Body of pancreas (tissue), 4 donors: ENCODE measurements around the gene PTPRT. TPM values are rescaled to one million over a fixed set of nuclear protein-coding genes. Genes with fewer than 3 reads are reported as not detected.
"Not testable (repeated sequence)": the region's sequence is repeated elsewhere in the genome, so short reads cannot be mapped to it uniquely, and the experiment has no call there.

Experiments
- ATAC-seq: fragments of 150-250 bp; one replicate; pipeline ENCODE4 v1.9.1; 2016
- DNase-seq, 4 donors: peaks; one replicate each; pipeline ENCODE4 v3.0.0-alpha.2; 2019
- H3K27ac ChIP-seq, 4 donors: fragments of 200-600 bp; sonication (generic); 1 replicate in 3 of 4; 2 replicates in 1 of 4; pipeline versions ENCODE4 v1.5.1 to v1.6.1; 2016 to 2019; ENCODE audit warnings: mild to moderate bottlenecking in 1 of 4, mixed read lengths in 1 of 4, moderate library complexity in 1 of 4
- H3K27me3 ChIP-seq, 2 donors: fragments of 200-600 bp; sonication (generic); one replicate each; pipeline ENCODE4 v1.6.0; 2016; ENCODE audit warnings: mild to moderate bottlenecking in 1 of 2
- H3K36me3 ChIP-seq, 2 donors: fragments of 200-600 bp; sonication (generic); replicated peaks in 1 of 2; 2 replicates each; pipeline ENCODE4 v1.5.1; 2016; ENCODE audit warnings: low read depth in 2 of 2; ENCODE audit not compliant: insufficient read depth in 1 of 2
- H3K4me1 ChIP-seq: fragments of 200-600 bp; sonication (generic); one replicate; pipeline ENCODE4 v1.6.0; 2016
- H3K4me3 ChIP-seq, 2 donors: fragments of 200-600 bp; sonication (generic); 1 replicate in 1 of 2; 2 replicates in 1 of 2; pipeline ENCODE4 v1.5.1; 2016 to 2019
- H3K9me3 ChIP-seq, 3 donors: fragments of 200-600 bp; sonication (generic); 1 replicate in 2 of 3; 2 replicates in 1 of 3; pipeline ENCODE4 v1.5.1; 2016
- POLR2A ChIP-seq, 3 donors: fragments of 450-650 bp; IDR thresholded peaks; one replicate each; pipeline ENCODE4 v1.6.1; 2016; ENCODE audit warnings: antibody characterized with exemption in 3 of 3, mild to moderate bottlenecking in 2 of 3
- WGBS, 2 donors: methylation state at CpG; one replicate each; pipeline ENCODE4 v1.1.5; 2017; 5-methylcytosine and 5-hydroxymethylcytosine counted together
- intact Hi-C: fragments of 100-400 bp; cut with DNase I; formaldehyde crosslinking; loops from one replicate; pipeline ENCODE4 v1.15.1; 2023
- total RNA-seq, 2 donors: library from RNA; depleted of rRNA; stranded (reverse); fragments of >200 nt; gene quantifications; one replicate each; pipeline ENCODE4 v1.1.0, GENCODE V29; 2016
- TF ChIP-seq, protein P1 (sequence below), 7 experiments: fragments of 450-650 bp in 4 of 7; fragments of 200-600 bp in 3 of 7; sonication (generic) in 3 of 7; IDR thresholded peaks; one replicate each; pipeline ENCODE4 v1.5.1; 2016 to 2019; ENCODE audit warnings: antibody characterized with exemption in 7 of 7

The PTPRT gene
- total RNA-seq, 2 donors from 2014 or later, result 0.33 to 1.0 TPM

DNA sequence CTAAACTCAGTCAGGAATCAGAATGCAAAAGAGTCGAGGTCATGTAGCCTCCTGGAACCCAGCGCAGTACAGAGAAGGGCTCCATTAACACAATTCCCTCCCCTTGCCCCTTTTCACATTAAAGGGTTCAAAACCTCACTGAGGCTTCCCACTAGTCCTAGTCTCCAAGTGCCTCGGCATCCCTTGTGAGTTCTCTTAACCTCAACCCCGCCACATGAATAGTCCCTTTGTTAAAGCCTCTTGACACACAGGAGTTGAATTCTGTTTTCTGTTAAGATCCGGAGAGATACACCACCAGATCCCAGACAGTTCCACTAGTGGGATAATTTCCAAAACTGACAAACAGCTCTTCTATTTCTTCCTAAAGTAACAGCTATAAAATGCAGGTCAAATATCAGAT, 17.8 kb downstream of the PTPRT start:
- H3K27me3 ChIP-seq, result no peaks in the 10 kb centered on the region
- no peaks in the 10 kb centered on the region for H3K36me3 ChIP-seq
- WGBS, 2 donors, result 48 to 51% methylated on average over 5 of the region's 5 CpGs
- ATAC-seq, result no peak
- intact Hi-C loops, result no loop called here
- H3K9me3 ChIP-seq, result no peaks in the 10 kb centered on the region
- no peak overlapping the region for H3K4me3 ChIP-seq
- no peak overlapping the region for H3K27ac ChIP-seq
- no peak for DNase-seq
- no peaks in the 10 kb centered on the region for H3K4me1 ChIP-seq
- TF ChIP-seq, protein P1, sequence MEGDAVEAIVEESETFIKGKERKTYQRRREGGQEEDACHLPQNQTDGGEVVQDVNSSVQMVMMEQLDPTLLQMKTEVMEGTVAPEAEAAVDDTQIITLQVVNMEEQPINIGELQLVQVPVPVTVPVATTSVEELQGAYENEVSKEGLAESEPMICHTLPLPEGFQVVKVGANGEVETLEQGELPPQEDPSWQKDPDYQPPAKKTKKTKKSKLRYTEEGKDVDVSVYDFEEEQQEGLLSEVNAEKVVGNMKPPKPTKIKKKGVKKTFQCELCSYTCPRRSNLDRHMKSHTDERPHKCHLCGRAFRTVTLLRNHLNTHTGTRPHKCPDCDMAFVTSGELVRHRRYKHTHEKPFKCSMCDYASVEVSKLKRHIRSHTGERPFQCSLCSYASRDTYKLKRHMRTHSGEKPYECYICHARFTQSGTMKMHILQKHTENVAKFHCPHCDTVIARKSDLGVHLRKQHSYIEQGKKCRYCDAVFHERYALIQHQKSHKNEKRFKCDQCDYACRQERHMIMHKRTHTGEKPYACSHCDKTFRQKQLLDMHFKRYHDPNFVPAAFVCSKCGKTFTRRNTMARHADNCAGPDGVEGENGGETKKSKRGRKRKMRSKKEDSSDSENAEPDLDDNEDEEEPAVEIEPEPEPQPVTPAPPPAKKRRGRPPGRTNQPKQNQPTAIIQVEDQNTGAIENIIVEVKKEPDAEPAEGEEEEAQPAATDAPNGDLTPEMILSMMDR (IDR thresholded peaks at IDR 0.05), result no peak
- TF ChIP-seq POLR2A (IDR thresholded peaks at IDR 0.05), result no peak

GRCh38 chr20:43170771-43171170, 18.9 kb downstream of the PTPRT start:
- Histone ChIP-seq H3K36me3 (no peaks in the 10 kb centered on the region), H3K27ac (no peak overlapping the region), H3K9me3 (no peaks in the 10 kb centered on the region), H3K4me1 (no peaks in the 10 kb centered on the region), H3K4me3 (no peak overlapping the region), H3K27me3 (no peaks in the 10 kb centered on the region)
- 64 to 73% methylated on average over 4 of the region's 4 CpGs for WGBS, 2 donors
- intact Hi-C loops, result no loop called here
- ATAC-seq (no peak), DNase-seq (no peak)
- TF ChIP-seq, protein P1 (IDR thresholded peaks at IDR 0.05), result no peak
- no peak for TF ChIP-seq POLR2A (IDR thresholded peaks at IDR 0.05)

- ATAC-seq (no peak), DNase-seq (no peak)
- H3K4me1 ChIP-seq, result no peaks in the 10 kb centered on the region
- H3K36me3 ChIP-seq, result no peaks in the 10 kb centered on the region
- intact Hi-C loops, result no loop called here
- no peak for TF ChIP-seq POLR2A (IDR thresholded peaks at IDR 0.05)
- TF ChIP-seq, protein P1 (IDR thresholded peaks at IDR 0.05), result no peak
- no peaks in the 10 kb centered on the region for H3K27me3 ChIP-seq
- H3K27ac ChIP-seq, result no peak overlapping the region
- no peaks in the 10 kb centered on the region for H3K9me3 ChIP-seq
- no peak overlapping the region for H3K4me3 ChIP-seq
These were observed 22.1 kb downstream of the PTPRT start for GRCh38 chr20:43167615-43168014.

DNA sequence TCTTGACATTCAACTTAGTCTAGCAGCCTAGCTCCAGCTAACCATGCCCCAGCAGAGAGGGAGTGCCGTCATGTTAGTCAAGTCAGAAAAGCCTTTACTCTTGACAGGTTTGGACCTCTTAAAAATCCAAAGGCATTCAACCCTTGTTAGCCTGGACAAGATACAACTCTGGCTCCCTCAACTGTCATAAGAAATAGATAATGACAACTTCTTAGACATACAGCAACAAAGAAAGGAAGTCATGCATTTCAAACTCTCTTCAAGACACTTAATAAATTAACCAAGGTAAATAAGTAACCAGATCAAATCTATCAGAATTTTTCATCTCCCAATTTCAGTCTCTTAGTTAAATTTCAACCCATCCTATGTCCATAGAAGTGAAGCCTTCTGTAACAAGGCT, 22.7 kb downstream of the PTPRT start:
- Histone ChIP-seq H3K4me3 (no peak overlapping the region), H3K27ac (no peak overlapping the region), H3K9me3 (no peaks in the 10 kb centered on the region), H3K4me1 (no peaks in the 10 kb centered on the region), H3K27me3 (no peaks in the 10 kb centered on the region), H3K36me3 (no peaks in the 10 kb centered on the region)
- WGBS, 2 donors, result 29 to 82% methylated on average over 1 of the region's 1 CpG
- intact Hi-C loops, result no loop called here
- ATAC-seq, result no peak
- no peak for DNase-seq
- TF ChIP-seq, protein P1 (IDR thresholded peaks at IDR 0.05), result no peak
- no peak for TF ChIP-seq POLR2A (IDR thresholded peaks at IDR 0.05)

DNA sequence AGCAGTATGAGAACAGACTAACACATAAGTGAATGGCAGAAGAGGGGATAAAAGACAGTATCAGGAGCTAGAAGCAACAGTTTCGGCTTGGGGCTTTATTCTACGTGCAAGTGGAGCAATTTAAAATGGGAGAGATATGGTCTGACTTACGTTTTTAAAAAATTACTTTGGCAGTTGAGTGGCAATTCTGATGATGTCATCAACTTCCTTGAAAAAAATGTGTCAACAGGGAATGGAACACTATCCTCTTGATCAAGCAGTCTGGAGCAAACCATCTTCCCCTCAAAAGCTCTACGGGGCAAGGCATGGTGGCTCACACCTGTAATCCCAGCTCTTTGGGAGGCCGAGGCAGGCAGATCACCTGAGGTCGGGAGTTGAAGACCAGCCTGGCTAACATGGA, 24.1 kb downstream of the PTPRT start:
- ATAC-seq (no peak), DNase-seq (no peak)
- Histone ChIP-seq H3K4me1 (no peaks in the 10 kb centered on the region), H3K27me3 (no peaks in the 10 kb centered on the region), H3K4me3 (no peak overlapping the region), H3K36me3 (no peaks in the 10 kb centered on the region), H3K9me3 (no peaks in the 10 kb centered on the region), H3K27ac (no peak overlapping the region)
- 77 to 78% methylated on average over 6 of the region's 6 CpGs for WGBS, 2 donors
- TF ChIP-seq, protein P1 (IDR thresholded peaks at IDR 0.05), result no peak
- no peak for TF ChIP-seq POLR2A (IDR thresholded peaks at IDR 0.05)
- intact Hi-C loops, result no loop called here

DNA sequence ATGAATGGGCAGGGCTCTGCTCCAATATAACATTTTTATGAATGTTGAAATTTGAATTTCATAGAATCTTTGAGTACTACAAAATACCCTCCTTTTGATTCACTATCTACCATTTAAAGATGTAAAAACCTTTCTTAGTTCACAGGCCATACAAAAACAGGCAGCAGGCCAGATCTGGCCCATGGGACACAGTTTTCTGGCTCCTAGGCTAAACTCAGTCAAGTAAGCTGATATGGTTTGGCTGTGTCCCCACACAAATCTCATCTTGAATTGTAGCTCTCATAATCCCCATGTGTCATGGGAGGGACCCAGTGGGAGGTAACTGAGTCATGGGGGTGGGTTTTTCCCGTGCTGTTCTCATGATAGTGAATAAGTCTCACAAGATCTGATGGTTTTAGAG, 25.0 kb downstream of the PTPRT start:
- intact Hi-C loops, H3K27me3 ChIP-seq, ATAC-seq, H3K36me3 ChIP-seq, H3K9me3 ChIP-seq, H3K4me1 ChIP-seq, H3K4me3 ChIP-seq, H3K27ac ChIP-seq, DNase-seq: not testable (repeated sequence)
- WGBS, 2 donors, result 75 to 77% methylated on average over 1 of the region's 1 CpG
